Subcutaneous adipose tissue (tissue), 4 donors: ENCODE measurements around the gene RPN2. TPM values are rescaled to one million over a fixed set of nuclear protein-coding genes. Genes with fewer than 3 reads are reported as not detected.

Experiments
- total RNA-seq, 4 donors: library from RNA; depleted of rRNA; stranded (reverse); fragments of >200 nt; gene quantifications; one replicate each; pipeline ENCODE4 v1.1.0, GENCODE V29; 2016
- TF ChIP-seq, protein P1 (sequence below): fragments of 450-650 bp; IDR thresholded peaks from one replicate; pipeline ENCODE4 v1.5.1; 2016; ENCODE audit warnings: low read depth, mild to moderate bottlenecking, control low read depth, antibody characterized with exemption, moderate library complexity

Gene RPN2
- total RNA-seq, 4 donors from 2014 or later: 65.6 to 130 (median 109) TPM

DNA sequence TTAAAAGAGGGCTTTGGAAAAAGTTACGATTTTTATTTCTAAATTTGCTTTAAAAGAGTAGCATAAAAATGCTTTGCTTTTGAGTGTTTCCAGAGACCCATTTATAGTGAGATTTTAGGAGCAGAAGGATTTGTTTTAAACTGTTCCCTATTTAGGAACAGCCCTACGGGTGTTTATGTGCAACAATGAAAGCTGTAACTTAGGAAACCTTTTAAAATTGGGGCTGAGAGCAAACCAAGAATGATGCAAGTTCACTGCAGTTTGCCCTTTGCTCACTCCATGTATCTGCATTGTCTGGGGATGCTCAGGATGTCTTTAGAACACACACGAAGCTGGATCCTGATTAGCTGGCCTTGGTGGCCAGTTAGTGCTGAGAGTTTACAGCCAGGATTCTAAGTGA lies 41.6 kb downstream of the RPN2 start:
- TF ChIP-seq, protein P1, sequence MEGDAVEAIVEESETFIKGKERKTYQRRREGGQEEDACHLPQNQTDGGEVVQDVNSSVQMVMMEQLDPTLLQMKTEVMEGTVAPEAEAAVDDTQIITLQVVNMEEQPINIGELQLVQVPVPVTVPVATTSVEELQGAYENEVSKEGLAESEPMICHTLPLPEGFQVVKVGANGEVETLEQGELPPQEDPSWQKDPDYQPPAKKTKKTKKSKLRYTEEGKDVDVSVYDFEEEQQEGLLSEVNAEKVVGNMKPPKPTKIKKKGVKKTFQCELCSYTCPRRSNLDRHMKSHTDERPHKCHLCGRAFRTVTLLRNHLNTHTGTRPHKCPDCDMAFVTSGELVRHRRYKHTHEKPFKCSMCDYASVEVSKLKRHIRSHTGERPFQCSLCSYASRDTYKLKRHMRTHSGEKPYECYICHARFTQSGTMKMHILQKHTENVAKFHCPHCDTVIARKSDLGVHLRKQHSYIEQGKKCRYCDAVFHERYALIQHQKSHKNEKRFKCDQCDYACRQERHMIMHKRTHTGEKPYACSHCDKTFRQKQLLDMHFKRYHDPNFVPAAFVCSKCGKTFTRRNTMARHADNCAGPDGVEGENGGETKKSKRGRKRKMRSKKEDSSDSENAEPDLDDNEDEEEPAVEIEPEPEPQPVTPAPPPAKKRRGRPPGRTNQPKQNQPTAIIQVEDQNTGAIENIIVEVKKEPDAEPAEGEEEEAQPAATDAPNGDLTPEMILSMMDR: no peak

DNA sequence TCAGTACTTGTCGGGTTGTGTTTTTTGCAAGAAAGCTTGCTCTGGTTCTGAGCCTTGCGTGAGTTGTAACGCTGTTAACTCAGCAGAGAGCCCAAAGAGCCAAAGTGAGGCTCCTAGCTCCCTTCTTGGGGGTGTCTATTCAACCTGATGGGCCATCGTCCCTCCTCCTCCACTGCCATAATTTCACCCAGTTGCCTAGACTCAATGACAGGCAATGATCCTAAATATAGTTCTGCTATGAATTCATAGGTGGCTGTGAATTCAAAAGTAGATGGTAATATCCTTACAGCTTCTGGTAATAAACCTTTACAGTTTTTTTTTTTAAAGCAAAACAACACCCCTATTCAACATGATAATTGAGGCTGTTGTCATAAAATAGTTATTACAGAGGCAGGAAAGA lies 43.0 kb downstream of the RPN2 start:
- TF ChIP-seq, protein P1: no peak

DNA sequence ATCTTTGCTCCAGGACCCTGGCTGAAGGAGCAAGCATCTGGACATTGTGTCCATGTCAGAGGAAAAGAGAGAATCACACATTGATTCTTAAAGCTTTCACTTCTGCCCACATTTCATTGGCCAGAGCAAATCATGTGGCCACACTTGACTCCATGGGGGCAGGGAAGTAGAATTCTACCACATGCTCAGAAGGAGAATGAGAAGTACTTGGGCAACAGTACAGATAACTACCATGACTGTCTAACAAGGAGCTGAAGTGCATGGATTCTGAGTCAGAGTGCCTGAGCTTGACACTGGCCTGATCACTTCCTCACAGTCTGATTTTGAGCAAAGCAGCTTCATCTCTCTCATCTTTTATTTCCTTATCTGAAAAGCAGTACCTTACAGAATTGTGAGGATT lies 43.9 kb downstream of the RPN2 start:
- TF ChIP-seq, protein P1: no peak

DNA sequence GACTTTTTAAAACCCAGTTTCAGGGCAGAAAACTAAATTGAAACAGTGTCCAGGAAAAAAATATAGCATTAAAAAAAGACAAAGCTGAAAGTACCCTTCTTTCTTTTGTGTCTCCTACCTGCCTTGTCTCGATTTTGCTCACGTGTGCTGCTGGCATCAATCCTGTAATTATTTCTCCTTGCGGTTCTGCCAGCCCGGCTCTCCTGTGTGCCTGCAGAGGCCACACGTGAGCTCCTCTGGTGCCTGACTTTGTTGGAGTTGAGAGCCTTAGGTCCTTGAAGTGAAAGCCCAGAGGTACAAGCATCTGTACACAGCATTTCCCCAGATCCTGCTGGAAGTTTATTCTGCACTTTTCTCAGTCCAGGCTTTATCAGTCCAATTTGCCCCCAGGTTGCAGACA lies 46.0 kb downstream of the RPN2 start:
- TF ChIP-seq, protein P1: no peak

DNA sequence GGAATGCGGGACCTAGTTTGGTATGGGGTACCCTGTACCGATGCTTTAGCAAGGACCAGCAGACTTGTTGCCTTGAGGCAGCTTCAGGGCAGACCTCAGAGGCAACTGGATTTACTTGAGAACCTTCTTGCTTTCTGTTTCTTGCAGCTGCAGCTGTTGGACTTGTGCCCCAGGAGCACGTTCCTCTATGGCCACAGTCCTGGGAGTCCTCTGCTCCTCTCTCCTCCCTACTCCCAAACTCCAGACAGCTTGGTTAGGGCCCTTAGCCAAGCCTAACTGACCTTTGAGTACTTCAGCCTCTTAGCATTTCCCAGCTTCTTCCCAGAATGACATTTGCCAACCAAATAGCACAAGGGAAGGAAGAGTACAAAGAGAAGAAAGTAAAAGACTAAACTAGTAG lies 47.8 kb downstream of the RPN2 start:
- TF ChIP-seq, protein P1: no peak

DNA sequence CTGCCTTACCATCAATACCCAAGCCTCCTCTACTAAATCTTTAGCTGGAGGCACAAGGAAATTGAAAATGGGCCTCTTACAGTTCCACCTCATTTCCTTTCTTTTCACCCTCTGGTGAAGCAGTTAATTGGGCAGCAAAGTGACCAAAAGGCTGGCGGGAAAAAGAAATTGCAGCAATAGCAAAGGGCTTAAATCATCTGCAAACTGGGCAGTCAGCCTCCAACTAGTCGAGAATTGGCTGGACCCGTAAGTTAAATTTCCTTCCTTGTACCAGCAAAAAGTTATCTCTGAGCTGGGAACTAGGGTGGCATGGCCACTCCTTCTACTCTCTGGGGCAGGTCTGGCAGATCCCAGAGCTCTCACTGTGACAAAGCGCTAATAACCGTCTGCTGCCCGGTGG lies 49.0 kb downstream of the RPN2 start:
- TF ChIP-seq, protein P1: no peak

DNA sequence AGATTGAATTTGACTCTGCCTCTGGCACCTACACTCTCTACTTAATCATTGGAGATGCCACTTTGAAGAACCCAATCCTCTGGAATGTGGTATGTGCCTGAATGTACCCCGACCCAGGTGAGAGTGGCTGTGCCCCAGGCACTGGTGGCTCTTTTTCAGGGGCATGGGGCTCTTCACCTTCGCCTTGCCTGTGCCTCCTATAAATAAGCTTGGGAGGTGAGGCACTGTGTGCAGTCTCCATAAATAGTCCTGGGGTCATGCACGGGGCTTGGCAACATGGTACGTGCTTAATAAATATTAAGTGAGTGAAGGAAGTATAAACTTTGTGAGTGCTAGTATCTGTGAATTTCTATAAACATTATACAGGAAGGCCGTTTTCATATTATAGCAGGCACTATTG lies 49.5 kb downstream of the RPN2 start:
- TF ChIP-seq, protein P1: no peak

DNA sequence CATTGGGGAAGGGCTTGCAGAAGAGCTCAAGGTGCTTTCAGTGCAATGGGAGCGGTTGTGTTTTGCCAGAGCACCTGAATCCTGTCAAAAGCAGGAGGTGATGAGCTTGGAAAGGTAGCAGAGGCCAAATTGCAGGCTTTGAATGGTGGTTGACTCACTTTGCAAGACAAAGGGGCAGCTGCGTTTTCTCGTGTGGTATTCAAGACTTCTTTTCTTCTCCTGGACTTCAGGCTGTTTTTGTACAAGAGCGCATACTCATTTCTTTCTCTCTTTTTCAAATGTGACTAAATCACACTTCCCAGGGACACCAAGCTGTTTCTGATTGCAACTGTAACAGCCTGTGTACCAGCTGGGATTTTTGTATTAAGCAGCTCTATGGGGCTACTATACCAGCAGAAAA lies 50.2 kb downstream of the RPN2 start:
- TF ChIP-seq, protein P1: no peak
